Measurements from ENCODE around the gene SDC1. TPM values are rescaled to one million over a fixed set of nuclear protein-coding genes. Genes with fewer than 3 reads are reported as not detected.
A peak's percentile ranks its signal among the peaks of the same experiment; 100 is the strongest.

Gene SDC1
- total RNA-seq, 6 experiments from 2014 or later, result 260 to 452 (median 415) TPM

DNA sequence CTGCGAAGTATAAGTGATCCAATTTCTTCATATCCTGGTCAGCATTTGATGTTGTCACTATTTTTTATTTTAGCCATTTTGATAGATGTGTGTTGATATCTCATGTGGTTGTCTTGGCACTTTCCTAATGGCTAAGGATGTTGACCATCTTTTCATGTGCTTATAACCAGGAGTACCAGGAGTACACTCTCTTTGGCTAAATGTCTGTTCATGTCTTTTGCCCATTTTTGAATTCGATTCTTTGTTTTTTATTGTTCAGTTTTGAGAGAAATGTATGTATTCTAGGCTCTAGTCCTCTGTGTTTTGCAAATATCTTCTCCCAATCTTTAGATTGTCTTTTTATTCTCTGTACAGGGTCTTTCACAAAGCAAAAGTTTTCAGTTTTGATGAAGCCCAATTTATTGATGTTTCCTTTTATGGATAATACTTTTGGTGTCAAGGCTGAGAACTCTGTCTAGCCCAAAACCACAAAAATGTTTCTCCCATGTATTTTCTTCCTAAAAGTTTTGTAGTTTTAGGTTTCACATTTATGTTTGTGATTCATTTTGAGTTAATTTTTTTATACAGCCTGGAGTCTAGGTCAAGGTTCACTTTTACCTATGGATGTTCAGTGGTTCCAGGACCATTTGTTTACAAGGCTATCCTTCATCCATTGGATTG, 65.4 kb downstream of the SDC1 start:
- ATAC-seq, result no peak
- intact Hi-C loops (cut with DNase I), result no loop called here
- WGBS (ENCODE audit: insufficient coverage, low coverage, low lambda C conversion rate, missing lambda C conversion rate), result 79% methylated on average over 2 of the region's 2 CpGs
- no peak for TF ChIP-seq POLR2A (IDR thresholded peaks at IDR 0.05)
- TF ChIP-seq, protein P1, sequence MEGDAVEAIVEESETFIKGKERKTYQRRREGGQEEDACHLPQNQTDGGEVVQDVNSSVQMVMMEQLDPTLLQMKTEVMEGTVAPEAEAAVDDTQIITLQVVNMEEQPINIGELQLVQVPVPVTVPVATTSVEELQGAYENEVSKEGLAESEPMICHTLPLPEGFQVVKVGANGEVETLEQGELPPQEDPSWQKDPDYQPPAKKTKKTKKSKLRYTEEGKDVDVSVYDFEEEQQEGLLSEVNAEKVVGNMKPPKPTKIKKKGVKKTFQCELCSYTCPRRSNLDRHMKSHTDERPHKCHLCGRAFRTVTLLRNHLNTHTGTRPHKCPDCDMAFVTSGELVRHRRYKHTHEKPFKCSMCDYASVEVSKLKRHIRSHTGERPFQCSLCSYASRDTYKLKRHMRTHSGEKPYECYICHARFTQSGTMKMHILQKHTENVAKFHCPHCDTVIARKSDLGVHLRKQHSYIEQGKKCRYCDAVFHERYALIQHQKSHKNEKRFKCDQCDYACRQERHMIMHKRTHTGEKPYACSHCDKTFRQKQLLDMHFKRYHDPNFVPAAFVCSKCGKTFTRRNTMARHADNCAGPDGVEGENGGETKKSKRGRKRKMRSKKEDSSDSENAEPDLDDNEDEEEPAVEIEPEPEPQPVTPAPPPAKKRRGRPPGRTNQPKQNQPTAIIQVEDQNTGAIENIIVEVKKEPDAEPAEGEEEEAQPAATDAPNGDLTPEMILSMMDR (IDR thresholded peaks at IDR 0.05), result no peak
- no peak for DNase-seq
- Histone ChIP-seq H3K27ac (no peak overlapping the region), H3K36me3 (no peaks in the 10 kb centered on the region), H3K9me3 (no peaks in the 10 kb centered on the region), H3K27me3 (no peaks in the 10 kb centered on the region), H3K4me3 (no peak overlapping the region), H3K4me1 (peaks cover 0 to 11% (median 0%) of the 10 kb centered on the region in 4 donors)

DNA sequence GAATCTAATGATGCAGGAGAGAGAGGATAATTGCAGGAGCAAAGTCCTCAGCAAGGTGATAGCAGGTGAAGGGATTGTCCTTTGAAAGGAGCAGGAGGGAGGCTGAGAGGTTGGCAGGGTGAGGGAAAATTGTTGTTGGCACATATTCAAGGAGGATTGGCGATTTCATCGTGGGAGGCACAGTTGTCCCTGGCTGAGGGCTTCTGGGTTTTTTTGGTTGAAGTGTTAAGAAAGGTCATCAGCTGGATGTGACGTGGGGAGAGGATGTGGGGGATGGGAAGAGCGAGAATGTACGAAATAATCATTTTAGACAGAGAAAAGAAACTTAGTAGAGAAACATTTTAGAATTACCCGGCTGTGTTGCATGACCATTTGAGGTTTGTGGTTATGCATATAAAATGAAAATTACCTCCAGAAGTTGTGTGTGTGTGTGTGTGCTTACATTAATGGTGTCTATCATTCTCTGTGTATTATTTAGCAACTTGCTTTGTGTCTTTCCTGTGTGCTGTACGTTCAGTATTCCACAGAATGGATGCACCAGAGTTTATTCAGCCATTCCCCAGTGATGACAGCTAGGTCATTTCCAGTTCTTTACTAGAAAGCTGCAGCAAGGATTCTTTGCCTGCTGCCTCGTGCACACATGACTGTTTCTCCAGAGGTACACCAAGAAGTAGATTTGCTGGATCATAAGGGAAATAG, 67.6 kb downstream of the SDC1 start:
- Histone ChIP-seq H3K9me3 (no peaks in the 10 kb centered on the region), H3K4me1 (peaks cover 0 to 11% (median 0%) of the 10 kb centered on the region in 4 donors), H3K36me3 (no peaks in the 10 kb centered on the region), H3K27ac (no peak overlapping the region), H3K4me3 (no peak overlapping the region), H3K27me3 (no peaks in the 10 kb centered on the region)
- no peak for DNase-seq
- intact Hi-C loops (cut with DNase I), result no loop called here
- no peak for TF ChIP-seq POLR2A (IDR thresholded peaks at IDR 0.05)
- TF ChIP-seq, protein P1 (IDR thresholded peaks at IDR 0.05), result no peak
- ATAC-seq, result peak; percentile 84 to 92 (median 87)
- WGBS (ENCODE audit: insufficient coverage, low coverage, low lambda C conversion rate, missing lambda C conversion rate), result 17% methylated on average over 8 of the region's 8 CpGs

DNA sequence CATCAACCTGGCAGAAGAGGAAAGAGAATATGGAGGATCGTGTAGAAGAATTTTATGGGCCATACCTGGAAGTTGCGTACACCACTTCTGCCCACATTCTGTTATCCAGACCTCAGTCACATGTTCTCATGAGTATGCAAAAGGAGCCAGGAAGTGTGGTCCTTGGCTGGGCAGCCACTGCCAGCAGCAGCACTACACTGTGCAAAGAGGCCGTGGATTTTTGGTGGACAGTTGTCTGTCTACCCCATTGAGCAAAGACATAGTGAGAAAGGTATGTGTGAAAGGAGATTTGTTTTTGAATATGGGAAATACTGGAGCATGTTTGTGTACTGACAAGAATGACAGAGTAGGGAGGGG, 68.1 kb downstream of the SDC1 start:
- peaks cover 0 to 11% (median 0%) of the 10 kb centered on the region in 4 donors for H3K4me1 ChIP-seq
- H3K27ac ChIP-seq, result no peak overlapping the region
- no peaks in the 10 kb centered on the region for H3K27me3 ChIP-seq
- DNase-seq (no peak), ATAC-seq (peak in 2 of 4 donors; percentile 46 to 55)
- no peak overlapping the region for H3K4me3 ChIP-seq
- no peaks in the 10 kb centered on the region for H3K9me3 ChIP-seq
- TF ChIP-seq, protein P1 (IDR thresholded peaks at IDR 0.05), result no peak
- intact Hi-C loops (cut with DNase I), result no loop called here
- H3K36me3 ChIP-seq, result no peaks in the 10 kb centered on the region
- WGBS (ENCODE audit: insufficient coverage, low coverage, low lambda C conversion rate, missing lambda C conversion rate), result 55% methylated on average over 2 of the region's 3 CpGs

DNA sequence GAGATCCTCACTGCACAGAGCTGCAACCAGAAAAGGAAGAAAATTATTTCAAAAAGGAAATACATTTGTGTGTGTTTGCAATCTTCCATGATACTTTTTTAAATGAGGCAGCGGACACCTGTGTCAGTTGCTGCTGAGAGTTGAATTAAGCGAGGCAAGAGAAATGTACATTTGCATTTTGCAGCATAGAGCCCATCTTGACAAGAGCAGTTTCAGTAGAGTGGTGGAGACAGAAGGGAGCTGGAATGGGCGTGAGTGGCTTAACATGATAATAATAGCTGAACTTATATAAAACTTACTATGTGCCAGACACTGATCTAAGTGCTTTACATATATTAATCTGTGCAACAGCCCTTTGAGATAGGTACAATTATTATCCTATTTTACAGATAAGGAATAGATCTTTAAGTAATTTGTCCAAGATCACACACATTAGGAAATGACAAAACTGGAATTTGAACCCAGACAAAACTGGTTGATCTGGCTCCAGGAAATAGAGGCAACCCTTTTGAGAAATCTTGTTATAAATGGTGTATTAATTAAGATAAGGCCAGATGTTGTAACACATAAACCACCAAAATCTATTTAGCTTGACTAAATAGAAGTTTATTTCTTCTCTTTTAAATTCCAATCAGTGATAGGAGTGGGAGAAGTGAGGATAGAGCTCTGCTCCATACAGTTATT, 68.7 kb downstream of the SDC1 start:
- TF ChIP-seq, protein P1 (IDR thresholded peaks at IDR 0.05), result no peak
- no peak for TF ChIP-seq POLR2A (IDR thresholded peaks at IDR 0.05)
- intact Hi-C loops (cut with DNase I), result no loop called here
- peaks cover 0 to 11% (median 0%) of the 10 kb centered on the region in 4 donors for H3K4me1 ChIP-seq
- 95% methylated on average over 3 of the region's 3 CpGs for WGBS (ENCODE audit: insufficient coverage, low coverage, low lambda C conversion rate, missing lambda C conversion rate)
- DNase-seq (no peak), ATAC-seq (no peak)
- H3K27ac ChIP-seq, result no peak overlapping the region
- H3K9me3 ChIP-seq, result no peaks in the 10 kb centered on the region
- no peaks in the 10 kb centered on the region for H3K27me3 ChIP-seq
- H3K36me3 ChIP-seq, result no peaks in the 10 kb centered on the region
- no peak overlapping the region for H3K4me3 ChIP-seq

All from right lobe of liver (tissue), 6 donors.